Neural cell (in vitro differentiated cells): Measurements from ENCODE around the gene MINDY4B.

Experiments
- EP300 ChIP-seq: fragments of 450-650 bp; conservative IDR thresholded peaks from 2 replicates; pipeline ENCODE4 v1.6.1; 2014; ENCODE audit warnings: antibody characterized with exemption, mild to moderate bottlenecking, moderate library complexity; ENCODE audit not compliant: poor library complexity, severe bottlenecking
- EZH2 ChIP-seq: fragments of 200-600, 300-800 bp; shearing (Covaris generic), sonication (generic); IDR thresholded peaks from 2 replicates; pipeline ENCODE4 v1.6.1; 2014; ENCODE audit warnings: antibody characterized with exemption, low read length, borderline replicate concordance, mild to moderate bottlenecking; ENCODE audit not compliant: insufficient read depth, poor library complexity, severe bottlenecking
- MXI1 ChIP-seq: fragments of 450-650 bp; conservative IDR thresholded peaks from 2 replicates; pipeline ENCODE4 v1.6.1; 2014; ENCODE audit warnings: antibody characterized with exemption, mild to moderate bottlenecking; ENCODE audit not compliant: poor library complexity, severe bottlenecking
- POLR2AphosphoS5 ChIP-seq: IDR thresholded peaks from 2 replicates; pipeline ENCODE4 v1.6.1; 2012
- RAD21 ChIP-seq: fragments of 450-650 bp; conservative IDR thresholded peaks from 2 replicates; pipeline ENCODE4 v1.6.1; 2014; ENCODE audit warnings: antibody characterized with exemption, mild to moderate bottlenecking, moderate library complexity
- TAF1 ChIP-seq: IDR thresholded peaks from 2 replicates; pipeline ENCODE4 v1.6.1; 2012; ENCODE audit warnings: low read depth
- TF ChIP-seq, protein P1 (sequence below): fragments of 450-650 bp; IDR thresholded peaks from 2 replicates; pipeline ENCODE4 v1.5.1; 2014; ENCODE audit warnings: antibody characterized with exemption, mild to moderate bottlenecking, moderate library complexity; ENCODE audit not compliant: poor library complexity, severe bottlenecking
- TF ChIP-seq, protein P2 (sequence below): IDR thresholded peaks from 2 replicates; pipeline ENCODE4 v1.6.1; 2012; ENCODE audit warnings: borderline replicate concordance

DNA sequence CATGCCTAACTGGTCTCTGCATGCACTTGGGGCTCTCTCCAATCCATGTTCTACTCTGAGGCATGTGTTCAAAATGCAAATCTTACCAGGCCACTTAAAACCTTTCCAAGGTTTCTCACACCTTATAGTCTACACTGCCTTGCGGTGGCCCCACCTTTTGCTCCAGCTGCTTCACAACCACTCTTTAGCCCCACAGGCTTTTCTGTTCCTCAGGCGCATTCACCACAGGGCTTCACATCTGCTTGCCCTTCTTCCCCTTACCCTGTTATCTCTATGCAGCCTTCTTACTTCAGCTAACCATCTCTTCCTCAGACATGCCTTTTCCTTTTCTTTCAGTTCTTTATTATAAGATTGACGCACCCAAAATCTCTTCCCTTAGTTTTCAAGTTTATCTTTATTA lies 37.8 kb downstream of the MINDY4B start:
- TF ChIP-seq, protein P1, sequence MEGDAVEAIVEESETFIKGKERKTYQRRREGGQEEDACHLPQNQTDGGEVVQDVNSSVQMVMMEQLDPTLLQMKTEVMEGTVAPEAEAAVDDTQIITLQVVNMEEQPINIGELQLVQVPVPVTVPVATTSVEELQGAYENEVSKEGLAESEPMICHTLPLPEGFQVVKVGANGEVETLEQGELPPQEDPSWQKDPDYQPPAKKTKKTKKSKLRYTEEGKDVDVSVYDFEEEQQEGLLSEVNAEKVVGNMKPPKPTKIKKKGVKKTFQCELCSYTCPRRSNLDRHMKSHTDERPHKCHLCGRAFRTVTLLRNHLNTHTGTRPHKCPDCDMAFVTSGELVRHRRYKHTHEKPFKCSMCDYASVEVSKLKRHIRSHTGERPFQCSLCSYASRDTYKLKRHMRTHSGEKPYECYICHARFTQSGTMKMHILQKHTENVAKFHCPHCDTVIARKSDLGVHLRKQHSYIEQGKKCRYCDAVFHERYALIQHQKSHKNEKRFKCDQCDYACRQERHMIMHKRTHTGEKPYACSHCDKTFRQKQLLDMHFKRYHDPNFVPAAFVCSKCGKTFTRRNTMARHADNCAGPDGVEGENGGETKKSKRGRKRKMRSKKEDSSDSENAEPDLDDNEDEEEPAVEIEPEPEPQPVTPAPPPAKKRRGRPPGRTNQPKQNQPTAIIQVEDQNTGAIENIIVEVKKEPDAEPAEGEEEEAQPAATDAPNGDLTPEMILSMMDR: no peak
- no peak for TF ChIP-seq EZH2
- TF ChIP-seq, protein P2, sequence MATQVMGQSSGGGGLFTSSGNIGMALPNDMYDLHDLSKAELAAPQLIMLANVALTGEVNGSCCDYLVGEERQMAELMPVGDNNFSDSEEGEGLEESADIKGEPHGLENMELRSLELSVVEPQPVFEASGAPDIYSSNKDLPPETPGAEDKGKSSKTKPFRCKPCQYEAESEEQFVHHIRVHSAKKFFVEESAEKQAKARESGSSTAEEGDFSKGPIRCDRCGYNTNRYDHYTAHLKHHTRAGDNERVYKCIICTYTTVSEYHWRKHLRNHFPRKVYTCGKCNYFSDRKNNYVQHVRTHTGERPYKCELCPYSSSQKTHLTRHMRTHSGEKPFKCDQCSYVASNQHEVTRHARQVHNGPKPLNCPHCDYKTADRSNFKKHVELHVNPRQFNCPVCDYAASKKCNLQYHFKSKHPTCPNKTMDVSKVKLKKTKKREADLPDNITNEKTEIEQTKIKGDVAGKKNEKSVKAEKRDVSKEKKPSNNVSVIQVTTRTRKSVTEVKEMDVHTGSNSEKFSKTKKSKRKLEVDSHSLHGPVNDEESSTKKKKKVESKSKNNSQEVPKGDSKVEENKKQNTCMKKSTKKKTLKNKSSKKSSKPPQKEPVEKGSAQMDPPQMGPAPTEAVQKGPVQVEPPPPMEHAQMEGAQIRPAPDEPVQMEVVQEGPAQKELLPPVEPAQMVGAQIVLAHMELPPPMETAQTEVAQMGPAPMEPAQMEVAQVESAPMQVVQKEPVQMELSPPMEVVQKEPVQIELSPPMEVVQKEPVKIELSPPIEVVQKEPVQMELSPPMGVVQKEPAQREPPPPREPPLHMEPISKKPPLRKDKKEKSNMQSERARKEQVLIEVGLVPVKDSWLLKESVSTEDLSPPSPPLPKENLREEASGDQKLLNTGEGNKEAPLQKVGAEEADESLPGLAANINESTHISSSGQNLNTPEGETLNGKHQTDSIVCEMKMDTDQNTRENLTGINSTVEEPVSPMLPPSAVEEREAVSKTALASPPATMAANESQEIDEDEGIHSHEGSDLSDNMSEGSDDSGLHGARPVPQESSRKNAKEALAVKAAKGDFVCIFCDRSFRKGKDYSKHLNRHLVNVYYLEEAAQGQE: no peak
- no peak for TF ChIP-seq TAF1
- TF ChIP-seq EP300: no peak
- TF ChIP-seq RAD21: no peak
- TF ChIP-seq POLR2AphosphoS5: no peak
- TF ChIP-seq MXI1: no peak
